SK-N-SH treated with all-trans-retinoic acid at 6 μM for 48 hours (cell line): ENCODE data around the gene HOXD8.

Experiments
- ATAC-seq: fragments of 200-7000 bp; cut with Tn5 transposase; 3 replicates; pipeline ENCODE4 v1.9.1; 2020; ENCODE audit warnings: mild to moderate bottlenecking, moderate library complexity
- BACH2 ChIP-seq: fragments of 250-450 bp; sonication (Bioruptor Pico); IDR thresholded peaks from 2 replicates; pipeline ENCODE4 v1.9.0; 2021; ENCODE audit warnings: mild to moderate bottlenecking, borderline replicate concordance
- CREB5 ChIP-seq: fragments of 250-450 bp; sonication (Bioruptor Pico); IDR thresholded peaks from 2 replicates; pipeline ENCODE4 v1.5.1; 2020; ENCODE audit warnings: low read depth, mild to moderate bottlenecking, moderate library complexity
- CSDC2 ChIP-seq: fragments of 250-450 bp; sonication (Bioruptor Pico); IDR thresholded peaks from 2 replicates; pipeline ENCODE4 v1.5.0; 2020; ENCODE audit warnings: mild to moderate bottlenecking, moderate library complexity
- CSRNP3 ChIP-seq: fragments of 250-450 bp; sonication (Bioruptor Pico); IDR thresholded peaks from 2 replicates; pipeline ENCODE4 v1.5.1; 2021; ENCODE audit warnings: mild to moderate bottlenecking, moderate library complexity
- ESRRG ChIP-seq: fragments of 250-450 bp; sonication (Bioruptor Pico); IDR thresholded peaks from 2 replicates; pipeline ENCODE4 v1.6.1; 2021; ENCODE audit warnings: mild to moderate bottlenecking
- GLIS3 ChIP-seq: fragments of 250-450 bp; sonication (Bioruptor Pico); IDR thresholded peaks from 2 replicates; pipeline ENCODE4 v1.5.0; 2020; ENCODE audit warnings: mild to moderate bottlenecking, moderate library complexity
- ISL1 ChIP-seq: fragments of 250-450 bp; sonication (Bioruptor Pico); IDR thresholded peaks from 2 replicates; pipeline ENCODE4 v2.1.2; 2022; ENCODE audit warnings: mild to moderate bottlenecking, moderate library complexity
- OSR1 ChIP-seq: fragments of 250-450 bp; sonication (Bioruptor Pico); IDR thresholded peaks from 2 replicates; pipeline ENCODE4 v1.8.0; 2022; ENCODE audit warnings: moderate library complexity, mild to moderate bottlenecking, inconsistent platforms
- PATZ1 ChIP-seq: fragments of 250-450 bp; sonication (Bioruptor Pico); IDR thresholded peaks from 2 replicates; pipeline ENCODE4 v1.8.0; 2020; ENCODE audit warnings: mild to moderate bottlenecking, moderate library complexity, borderline replicate concordance
- POU6F1 ChIP-seq: fragments of 250-450 bp; sonication (Bioruptor Pico); IDR thresholded peaks from 2 replicates; pipeline ENCODE4 v1.8.0; 2021; ENCODE audit warnings: low read depth, mild to moderate bottlenecking, moderate library complexity, borderline replicate concordance
- PPARA ChIP-seq: fragments of 250-450 bp; sonication (Bioruptor Pico); IDR thresholded peaks from 2 replicates; pipeline ENCODE4 v1.5.0; 2020; ENCODE audit warnings: mild to moderate bottlenecking, borderline replicate concordance
- RARB ChIP-seq: fragments of 250-450 bp; sonication (Bioruptor Pico); IDR thresholded peaks from 2 replicates; pipeline ENCODE4 v1.8.0; 2021; ENCODE audit warnings: mild to moderate bottlenecking, moderate library complexity
- SNAI2 ChIP-seq: fragments of 250-450 bp; sonication (Bioruptor Pico); IDR thresholded peaks from 2 replicates; pipeline ENCODE4 v1.5.0; 2020; ENCODE audit warnings: mild to moderate bottlenecking, moderate library complexity
- TCF4 ChIP-seq: fragments of 250-450 bp; sonication (Bioruptor Pico); IDR thresholded peaks from 2 replicates; pipeline ENCODE4 v1.8.0; 2021; ENCODE audit warnings: mild to moderate bottlenecking, moderate library complexity, borderline replicate concordance
- TOX ChIP-seq: fragments of 250-450 bp; sonication (Bioruptor Pico); IDR thresholded peaks from 2 replicates; pipeline ENCODE4 v1.8.0; 2021; ENCODE audit warnings: mild to moderate bottlenecking, moderate library complexity, borderline replicate concordance
- TSHZ2 ChIP-seq: fragments of 250-450 bp; sonication (Bioruptor Pico); IDR thresholded peaks from 2 replicates; pipeline ENCODE4 v1.5.0; 2020; ENCODE audit warnings: mild to moderate bottlenecking, moderate library complexity
- ZC3H10 ChIP-seq: fragments of 250-450 bp; sonication (Bioruptor Pico); IDR thresholded peaks from 2 replicates; pipeline ENCODE4 v1.5.1; 2021; ENCODE audit warnings: mild to moderate bottlenecking, moderate library complexity
- ZFP3 ChIP-seq: fragments of 250-450 bp; sonication (Bioruptor Pico); IDR thresholded peaks from 2 replicates; pipeline ENCODE4 v1.5.0; 2020; ENCODE audit warnings: mild to moderate bottlenecking, moderate library complexity
- ZFP30 ChIP-seq: fragments of 450-650 bp; formaldehyde crosslinking; IDR thresholded peaks from 2 replicates; pipeline ENCODE4 v1.5.0; 2022; ENCODE audit warnings: mild to moderate bottlenecking, moderate library complexity
- ZNF565 ChIP-seq: fragments of 450-650 bp; formaldehyde crosslinking; conservative IDR thresholded peaks from 2 replicates; pipeline ENCODE4 v1.5.0; 2020; ENCODE audit warnings: low read depth, mild to moderate bottlenecking, moderate library complexity
- ZNF70 ChIP-seq: fragments of 450-650 bp; formaldehyde crosslinking; IDR thresholded peaks from 2 replicates; pipeline ENCODE4 v1.5.0; 2020; ENCODE audit warnings: mild to moderate bottlenecking, moderate library complexity
- ZNF8 ChIP-seq: fragments of 450-650 bp; formaldehyde crosslinking; IDR thresholded peaks from 2 replicates; pipeline ENCODE4 v1.5.0; 2020; ENCODE audit warnings: mild to moderate bottlenecking, moderate library complexity

The HOXD8 gene

GRCh38 chr2:176149481-176149938, 20.0 kb downstream of the HOXD8 start:
- TF ChIP-seq RARB (CRISPR knock-in tag) (no peak), ZC3H10 (CRISPR knock-in tag) (no peak), CSRNP3 (no peak)
- no peak for ATAC-seq

- no peak for TF ChIP-seq RARB (CRISPR knock-in tag)
- TF ChIP-seq GLIS3 (CRISPR knock-in tag): no peak
- no peak for TF ChIP-seq OSR1 (CRISPR knock-in tag)
- no peak for TF ChIP-seq ZNF70 (CRISPR knock-in tag)
- no peak for TF ChIP-seq ISL1 (CRISPR knock-in tag)
- no peak for TF ChIP-seq CSDC2 (CRISPR knock-in tag)
- no peak for TF ChIP-seq TSHZ2
- TF ChIP-seq, all 23 proteins: peak for 0
- no peak for ATAC-seq
These were observed 20.6 kb downstream of the HOXD8 start for GRCh38 chr2:176149939-176150583.

- no peak for ATAC-seq
- TF ChIP-seq GLIS3 (CRISPR knock-in tag): no peak
- TF ChIP-seq PATZ1 (CRISPR knock-in tag): no peak
- TF ChIP-seq ESRRG: no peak
These were observed 21.3 kb downstream of the HOXD8 start for GRCh38 chr2:176150584-176151441.

GRCh38 chr2:176151442-176152287, 22.2 kb downstream of the HOXD8 start, which contains the start of gene HOXD4:
HOXD4 (plus strand) TSS chr2:176151550; CDS start chr2:176151634, 84 bp downstream.
- no peak for ATAC-seq
- TF ChIP-seq TSHZ2: no peak
- no peak for TF ChIP-seq TOX (CRISPR knock-in tag)
- TF ChIP-seq BACH2: no peak
- no peak for TF ChIP-seq TCF4 (CRISPR knock-in tag)
- TF ChIP-seq POU6F1 (CRISPR knock-in tag): no peak
- no peak for TF ChIP-seq ZNF70 (CRISPR knock-in tag)
- TF ChIP-seq PPARA (CRISPR knock-in tag): no peak
- no peak for TF ChIP-seq RARB (CRISPR knock-in tag)
- TF ChIP-seq GLIS3 (CRISPR knock-in tag): no peak
- TF ChIP-seq ZNF565 (CRISPR knock-in tag): no peak
- TF ChIP-seq ZNF8 (CRISPR knock-in tag): no peak
- no peak for TF ChIP-seq SNAI2 (CRISPR knock-in tag)
- TF ChIP-seq ZFP3: no peak
- no peak for TF ChIP-seq CREB5 (CRISPR knock-in tag)
- TF ChIP-seq ZFP30 (CRISPR knock-in tag): no peak
- no peak for TF ChIP-seq ZC3H10 (CRISPR knock-in tag)
